Measurements from ENCODE around the gene GRIP2.

GRCh38 chr3:14568269-14568668, 28.1 kb upstream of the GRIP2 start:
- TF ChIP-seq CTCF (IDR thresholded peaks at IDR 0.05; ENCODE audit: low read depth, low read length) (no peak), POLR2A (IDR thresholded peaks at IDR 0.05; ENCODE audit: extremely low read depth, insufficient read length) (no peak), MYC (IDR thresholded peaks at IDR 0.05; ENCODE audit: low read depth, low read length) (no peak), MAX (IDR thresholded peaks at IDR 0.05; ENCODE audit: low read depth, low read length) (no peak)
